Thoracic aorta (tissue), 2 donors: Measurements from ENCODE around the gene TM9SF3. TPM values are rescaled to one million over a fixed set of nuclear protein-coding genes. Genes with fewer than 3 reads are reported as not detected.

Experiments used
- ATAC-seq: fragments of 150-250 bp; one replicate; pipeline ENCODE4 v1.8.0; 2017; ENCODE audit warnings: low read depth; ENCODE audit not compliant: insufficient number of reproducible peaks, low FRiP score
- DNase-seq: peaks from one replicate; pipeline ENCODE4 v3.0.0-alpha.2; 2020; ENCODE audit warnings: low spot score
- H3K27ac ChIP-seq, 2 donors: fragments of 200-600 bp; sonication (generic); 1 replicate in 1 of 2; 2 replicates in 1 of 2; pipeline ENCODE4 v1.5.1; 2016; ENCODE audit warnings: mild to moderate bottlenecking in 2 of 2, moderate library complexity in 2 of 2
- H3K27me3 ChIP-seq: fragments of 200-600 bp; sonication (generic); replicated peaks from 2 replicates; pipeline ENCODE4 v1.6.0; 2016; ENCODE audit warnings: mild to moderate bottlenecking; ENCODE audit not compliant: insufficient read depth
- H3K36me3 ChIP-seq: fragments of 200-600 bp; sonication (generic); one replicate; pipeline ENCODE4 v1.5.1; 2016
- H3K4me1 ChIP-seq, 2 donors: fragments of 200-600 bp; sonication (generic); 1 replicate in 1 of 2; 2 replicates in 1 of 2; pipeline versions ENCODE4 v1.5.1 to v1.6.0; 2016; ENCODE audit warnings: low read depth in 2 of 2, mild to moderate bottlenecking in 1 of 2; ENCODE audit not compliant: control insufficient read depth in 1 of 2
- H3K4me3 ChIP-seq: fragments of 200-600 bp; sonication (generic); 2 replicates; pipeline ENCODE4 v1.5.1; 2016; ENCODE audit warnings: mild to moderate bottlenecking
- H3K9me3 ChIP-seq: fragments of 200-600 bp; sonication (generic); 2 replicates; pipeline ENCODE4 v1.5.1; 2016
- CTCF ChIP-seq: fragments of 200-600 bp; sonication (generic); IDR thresholded peaks from one replicate; pipeline ENCODE4 v1.5.1; 2019; ENCODE audit warnings: antibody characterized with exemption
- total RNA-seq, 2 donors: library from RNA; depleted of rRNA; stranded (reverse); fragments of >200 nt; gene quantifications; one replicate each; pipeline versions ENCODE4 v1.1.0 to v1.2.3, GENCODE V29; 2016

Gene TM9SF3
- total RNA-seq, 2 donors from 2014 or later = 68.9 to 125 TPM

DNA sequence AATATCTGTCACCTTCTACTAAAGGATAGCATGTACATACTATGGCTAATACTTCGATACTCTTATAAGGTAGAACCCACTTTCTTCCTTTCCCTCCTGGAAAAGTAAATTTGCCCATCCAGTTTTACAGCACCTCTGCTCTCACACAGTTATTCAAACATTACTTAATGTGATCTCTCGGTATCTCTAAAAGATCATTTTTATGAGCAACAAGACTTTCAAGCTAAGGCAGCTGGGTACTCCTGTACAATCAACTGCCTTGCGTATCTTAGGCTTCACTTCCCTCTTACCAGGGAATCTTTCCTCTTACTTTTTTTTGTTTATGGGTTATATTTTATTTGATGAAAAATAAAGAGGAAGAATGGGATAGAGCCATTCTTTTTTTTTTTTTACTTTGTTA is 46.6 kb downstream of the TM9SF3 start:
- H3K27ac ChIP-seq = no peak overlapping the region
- H3K4me1 ChIP-seq = no peaks in the 10 kb centered on the region
- no peaks in the 10 kb centered on the region for H3K27me3 ChIP-seq
- H3K4me3 ChIP-seq = no peak overlapping the region
- H3K36me3 ChIP-seq = peaks cover 21% of the 10 kb centered on the region
- TF ChIP-seq CTCF = no peak
- ATAC-seq = no peak
- no peaks in the 10 kb centered on the region for H3K9me3 ChIP-seq
- DNase-seq = no peak

- no peaks in the 10 kb centered on the region for H3K27me3 ChIP-seq
- no peak overlapping the region for H3K27ac ChIP-seq
- H3K9me3 ChIP-seq = no peaks in the 10 kb centered on the region
- DNase-seq = no peak
- no peaks in the 10 kb centered on the region for H3K4me1 ChIP-seq
- H3K36me3 ChIP-seq = peaks cover 20% of the 10 kb centered on the region
- TF ChIP-seq CTCF = no peak
- no peak overlapping the region for H3K4me3 ChIP-seq
- ATAC-seq = no peak
Observed at GRCh38 chr10:96538683-96539082, 48.1 kb downstream of the TM9SF3 start.

DNA sequence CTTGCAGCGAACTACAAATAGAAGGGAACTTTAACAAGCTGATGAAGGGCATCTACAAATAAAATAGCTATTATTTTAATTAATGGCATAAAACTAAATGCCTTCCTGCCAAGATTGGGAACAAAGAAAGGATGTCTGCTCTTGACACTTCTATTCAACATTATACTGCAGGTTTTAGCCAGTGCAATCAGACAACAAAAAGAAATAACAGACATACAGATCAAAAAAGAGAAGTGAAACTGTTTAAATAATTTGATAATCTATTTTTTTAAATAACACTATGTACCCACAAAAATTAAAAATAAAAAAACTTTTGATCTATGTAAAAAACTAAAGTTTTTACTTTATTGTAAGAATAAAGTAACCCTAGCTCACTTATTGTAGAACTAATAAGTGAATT is 50.7 kb downstream of the TM9SF3 start:
- Histone ChIP-seq H3K9me3 (no peaks in the 10 kb centered on the region), H3K4me3 (no peak overlapping the region), H3K27ac (no peak overlapping the region), H3K27me3 (no peaks in the 10 kb centered on the region), H3K4me1 (no peaks in the 10 kb centered on the region), H3K36me3 (peaks cover 11% of the 10 kb centered on the region)
- no peak for TF ChIP-seq CTCF
- no peak for DNase-seq
- no peak for ATAC-seq

- TF ChIP-seq CTCF = no peak
Observed at GRCh38 chr10:96532523-96532922, 54.3 kb downstream of the TM9SF3 start.

DNA sequence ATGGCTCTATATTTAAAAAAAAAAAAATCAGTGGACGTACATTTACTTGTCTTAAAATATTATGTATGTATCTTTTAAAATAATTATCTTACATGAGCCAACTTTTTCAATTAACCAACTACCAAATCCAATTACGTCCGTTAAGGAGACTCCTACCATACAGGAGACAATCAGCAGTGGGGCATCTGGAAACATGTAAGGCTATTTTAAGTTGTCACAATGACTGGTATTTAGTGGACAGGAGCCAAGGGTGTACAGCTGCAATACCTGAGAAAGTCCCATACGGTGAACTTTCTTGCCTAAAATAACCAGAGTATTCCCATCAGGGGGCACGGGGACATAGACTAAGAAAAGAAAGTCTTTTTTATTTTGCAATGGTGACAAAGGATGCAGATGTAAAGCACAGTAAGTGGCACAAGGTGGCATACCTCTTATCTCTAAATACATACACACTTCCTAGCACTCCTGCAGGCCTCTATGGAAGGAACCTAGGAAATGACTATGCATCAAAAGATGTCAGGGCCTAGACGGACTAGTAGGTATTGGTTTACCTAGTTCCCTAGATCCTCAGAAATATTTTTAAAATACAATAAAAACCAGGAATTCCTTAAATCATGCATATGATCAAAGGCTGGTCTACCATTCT is 57.1 kb downstream of the TM9SF3 start:
- Histone ChIP-seq H3K4me1 (no peaks in the 10 kb centered on the region), H3K36me3 (peaks cover 23% of the 10 kb centered on the region), H3K4me3 (no peak overlapping the region), H3K27me3 (no peaks in the 10 kb centered on the region), H3K27ac (no peak overlapping the region), H3K9me3 (no peaks in the 10 kb centered on the region)
- no peak for TF ChIP-seq CTCF
- no peak for DNase-seq
- no peak for ATAC-seq

More at GRCh38 chr10:96532523-96532922, 54.3 kb downstream of the TM9SF3 start:
- ATAC-seq (no peak), DNase-seq (no peak)
- H3K27me3 ChIP-seq = no peaks in the 10 kb centered on the region
- no peak overlapping the region for H3K4me3 ChIP-seq
- H3K36me3 ChIP-seq = peaks cover 8% of the 10 kb centered on the region
- H3K9me3 ChIP-seq = no peaks in the 10 kb centered on the region
- no peaks in the 10 kb centered on the region for H3K4me1 ChIP-seq
- H3K27ac ChIP-seq = no peak overlapping the region
